Activated naive CD4-positive, alpha-beta T cell treated with anti-CD3 and anti-CD28 coated beads, Interleukin-2, amount 50 U/mL, for 72 hours (primary cell): ENCODE measurements around the gene LPIN3. TPM values are rescaled to one million over a fixed set of nuclear protein-coding genes. Genes with fewer than 3 reads are reported as not detected.
"Not testable (repeated sequence)": the region's sequence is repeated elsewhere in the genome, so short reads cannot be mapped to it uniquely, and the experiment has no call there.

ENCODE experiments used
- ATAC-seq, 2 donors: fragments of 150-1000 bp; cut with Tn5 transposase; 2 replicates each; pipeline ENCODE4 v1.10.0; 2021; ENCODE audit warnings: mild to moderate bottlenecking in 2 of 2, moderate library complexity in 2 of 2
- DNase-seq, 2 donors: peaks; one replicate each; pipeline ENCODE4 v3.0.0; 2021 to 2022; ENCODE audit warnings: low spot score in 2 of 2
- H3K27ac Mint-ChIP-seq, 2 donors: one replicate each; pipeline ENCODE4 v1.8.0; 2022; ENCODE audit warnings: mild to moderate bottlenecking in 2 of 2, mixed read lengths in 2 of 2
- H3K36me3 Mint-ChIP-seq, 2 donors: one replicate each; pipeline ENCODE4 v1.8.0; 2022; ENCODE audit warnings: mixed read lengths in 2 of 2
- H3K9me3 Mint-ChIP-seq, 2 donors: one replicate each; pipeline ENCODE4 v1.8.0; 2022; ENCODE audit warnings: mixed read lengths in 2 of 2
- total RNA-seq, 2 donors: library from RNA; stranded (reverse); gene quantifications; one replicate each; pipeline ENCODE4 v1.2.3, GENCODE V29; 2022

LPIN3 gene, protein sequence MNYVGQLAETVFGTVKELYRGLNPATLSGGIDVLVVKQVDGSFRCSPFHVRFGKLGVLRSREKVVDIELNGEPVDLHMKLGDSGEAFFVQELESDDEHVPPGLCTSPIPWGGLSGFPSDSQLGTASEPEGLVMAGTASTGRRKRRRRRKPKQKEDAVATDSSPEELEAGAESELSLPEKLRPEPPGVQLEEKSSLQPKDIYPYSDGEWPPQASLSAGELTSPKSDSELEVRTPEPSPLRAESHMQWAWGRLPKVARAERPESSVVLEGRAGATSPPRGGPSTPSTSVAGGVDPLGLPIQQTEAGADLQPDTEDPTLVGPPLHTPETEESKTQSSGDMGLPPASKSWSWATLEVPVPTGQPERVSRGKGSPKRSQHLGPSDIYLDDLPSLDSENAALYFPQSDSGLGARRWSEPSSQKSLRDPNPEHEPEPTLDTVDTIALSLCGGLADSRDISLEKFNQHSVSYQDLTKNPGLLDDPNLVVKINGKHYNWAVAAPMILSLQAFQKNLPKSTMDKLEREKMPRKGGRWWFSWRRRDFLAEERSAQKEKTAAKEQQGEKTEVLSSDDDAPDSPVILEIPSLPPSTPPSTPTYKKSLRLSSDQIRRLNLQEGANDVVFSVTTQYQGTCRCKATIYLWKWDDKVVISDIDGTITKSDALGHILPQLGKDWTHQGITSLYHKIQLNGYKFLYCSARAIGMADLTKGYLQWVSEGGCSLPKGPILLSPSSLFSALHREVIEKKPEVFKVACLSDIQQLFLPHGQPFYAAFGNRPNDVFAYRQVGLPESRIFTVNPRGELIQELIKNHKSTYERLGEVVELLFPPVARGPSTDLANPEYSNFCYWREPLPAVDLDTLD
- total RNA-seq: 1 to 10 TPM; 4.4 to 5.1 TPM

GRCh38 chr20:41340327-41341055 is at the start of gene LPIN3:
LPIN3 (plus strand) TSS chr20:41340821; CDS start chr20:41345804, 4,983 bp downstream.
- H3K27ac Mint-ChIP-seq: peak within 1 kb of the TSS; percentile 37 to 88
- DNase-seq: peak; percentile 66 to 72
- peak; percentile 87 to 90 for ATAC-seq
- no peaks in the 10 kb centered on the region for H3K36me3 Mint-ChIP-seq
- H3K9me3 Mint-ChIP-seq: no peaks in the 10 kb centered on the region

DNA sequence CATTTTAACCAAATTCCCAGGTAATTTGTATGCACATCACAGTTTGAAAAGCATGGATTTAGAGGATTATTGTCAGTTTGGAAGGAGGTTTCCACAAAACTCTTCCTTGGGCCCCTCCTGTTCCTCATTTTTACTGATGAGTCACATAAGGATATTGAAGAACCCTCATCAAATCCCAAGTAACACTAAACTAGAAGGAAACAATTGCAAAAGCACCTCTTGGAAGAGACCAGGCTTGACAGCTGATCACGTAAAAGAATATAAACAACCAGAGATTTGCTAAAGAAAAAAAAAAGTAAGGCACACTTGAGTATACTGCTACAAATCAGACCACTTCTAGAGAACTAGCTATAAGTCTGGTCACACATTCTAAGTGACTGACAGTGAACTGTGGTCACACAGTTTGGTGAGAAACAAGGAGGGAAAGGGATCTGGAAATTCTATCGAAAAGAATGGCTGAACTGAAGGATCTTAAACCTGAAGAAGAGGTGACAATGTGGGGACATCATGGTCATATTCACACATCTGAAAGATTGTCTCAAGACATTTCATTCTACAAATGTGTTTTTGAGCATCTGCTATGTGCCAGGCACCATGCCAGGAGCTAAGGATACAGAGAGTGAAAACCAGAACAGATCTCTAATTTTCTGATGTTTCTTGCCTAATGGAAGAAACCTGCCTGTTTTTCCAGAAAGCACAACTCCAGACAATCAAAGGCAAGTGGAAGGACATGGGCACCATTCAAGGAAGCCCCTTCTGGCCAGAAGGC is 47.2 kb upstream of the LPIN3 start:
- DNase-seq (no peak), ATAC-seq (no peak)
- Mint-ChIP-seq H3K9me3 (peaks cover 0 to 3% of the 10 kb centered on the region in 2 donors), H3K36me3 (no peaks in the 10 kb centered on the region), H3K27ac (no peak overlapping the region)

GRCh38 chr20:41299899-41300298 is 40.7 kb upstream of the LPIN3 start:
- ATAC-seq: no peak
- H3K36me3 Mint-ChIP-seq: no peaks in the 10 kb centered on the region
- DNase-seq: no peak
- H3K27ac Mint-ChIP-seq: no peak overlapping the region
- peaks cover 0 to 3% of the 10 kb centered on the region in 2 donors for H3K9me3 Mint-ChIP-seq

DNA sequence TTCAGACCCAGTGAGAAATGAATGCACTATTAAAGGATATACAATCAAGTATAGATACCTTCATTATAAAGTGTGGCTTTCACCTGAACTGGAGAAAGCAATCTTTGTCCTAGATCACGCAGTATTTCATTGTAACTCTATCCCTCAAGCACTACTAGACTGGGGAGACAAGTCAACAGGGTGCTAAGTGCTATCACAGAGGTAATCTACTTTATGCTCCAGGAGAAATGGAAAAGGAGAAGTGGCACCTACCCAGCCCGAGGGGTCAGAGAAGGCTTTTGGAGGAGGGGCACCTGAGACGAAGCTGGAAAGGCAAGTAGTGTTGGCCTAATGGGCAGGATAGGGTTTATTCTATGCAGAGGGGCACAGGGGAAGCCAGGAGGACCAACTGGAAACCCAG is 40.2 kb upstream of the LPIN3 start:
- no peak for DNase-seq
- peak overlapping the region in 1 of 2 donors; percentile 25 for H3K27ac Mint-ChIP-seq
- no peak for ATAC-seq
- H3K36me3 Mint-ChIP-seq: no peaks in the 10 kb centered on the region
- H3K9me3 Mint-ChIP-seq: peaks cover 0 to 3% of the 10 kb centered on the region in 2 donors

- DNase-seq (no peak), ATAC-seq (no peak)
- no peak overlapping the region for H3K27ac Mint-ChIP-seq
- peaks cover 0 to 3% of the 10 kb centered on the region in 2 donors for H3K9me3 Mint-ChIP-seq
- no peaks in the 10 kb centered on the region for H3K36me3 Mint-ChIP-seq
Measured at GRCh38 chr20:41300886-41301285, 39.7 kb upstream of the LPIN3 start.

DNA sequence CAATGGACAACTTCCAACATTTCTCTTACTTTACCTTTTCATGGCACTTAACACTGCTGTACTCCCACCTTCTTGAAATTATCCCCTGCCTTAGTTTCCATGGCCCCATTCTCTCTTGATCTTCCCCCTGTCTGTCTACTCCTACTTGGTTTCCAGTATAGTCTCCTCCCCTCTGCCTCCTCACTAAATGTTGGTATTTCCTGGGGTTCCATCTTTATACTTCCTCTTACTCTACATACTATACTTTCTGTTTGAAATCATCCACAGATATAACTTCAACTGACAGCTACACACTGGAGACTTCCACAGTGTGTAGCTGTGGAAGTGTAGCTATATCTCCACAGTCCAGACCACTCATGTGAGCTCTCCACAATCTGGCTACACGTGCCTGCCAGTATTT is 36.6 kb upstream of the LPIN3 start:
- ATAC-seq: no peak
- no peak for DNase-seq
- H3K27ac Mint-ChIP-seq: no peak overlapping the region
- H3K36me3 Mint-ChIP-seq: no peaks in the 10 kb centered on the region
- H3K9me3 Mint-ChIP-seq: no peaks in the 10 kb centered on the region

- H3K9me3 Mint-ChIP-seq: no peaks in the 10 kb centered on the region
- H3K36me3 Mint-ChIP-seq: peaks cover 0 to under 1% of the 10 kb centered on the region in 2 donors
- no peak for ATAC-seq
- DNase-seq: no peak
- H3K27ac Mint-ChIP-seq: no peak overlapping the region
Measured at GRCh38 chr20:41304424-41305079, 36.1 kb upstream of the LPIN3 start.

- DNase-seq (no peak), ATAC-seq (no peak)
- H3K27ac Mint-ChIP-seq: no peak overlapping the region
- peaks cover 0 to 4% of the 10 kb centered on the region in 2 donors for H3K36me3 Mint-ChIP-seq
- no peaks in the 10 kb centered on the region for H3K9me3 Mint-ChIP-seq
Measured at GRCh38 chr20:41306061-41306727, 34.4 kb upstream of the LPIN3 start.

- Mint-ChIP-seq H3K9me3 (no peaks in the 10 kb centered on the region), H3K27ac (no peak overlapping the region), H3K36me3 (peaks cover 0 to 4% of the 10 kb centered on the region in 2 donors)
- ATAC-seq (no peak), DNase-seq (no peak)
Measured at GRCh38 chr20:41307021-41307420, 33.6 kb upstream of the LPIN3 start.

DNA sequence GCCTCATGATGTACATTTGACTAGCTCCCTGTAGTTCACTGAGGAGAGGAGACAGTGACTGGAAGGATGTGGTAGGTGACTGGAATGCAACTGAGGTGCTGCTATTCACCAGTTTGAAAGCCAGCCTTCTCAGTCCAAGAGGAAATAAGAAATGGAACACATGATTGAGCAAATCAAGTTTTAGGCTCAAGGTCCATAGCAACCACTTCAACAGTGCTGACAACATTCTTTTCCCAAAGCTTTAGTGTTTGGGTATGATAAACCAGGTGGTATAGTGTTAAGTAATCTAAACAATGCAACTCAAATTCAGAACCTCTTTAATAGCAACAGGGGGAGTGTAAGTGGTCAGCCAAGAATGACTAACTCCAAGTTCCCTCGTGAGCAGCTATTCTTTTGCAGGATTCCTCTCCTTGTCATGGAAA is 32.3 kb upstream of the LPIN3 start:
- Mint-ChIP-seq H3K9me3 (no peaks in the 10 kb centered on the region), H3K27ac (no peak overlapping the region), H3K36me3 (peaks cover 0 to 4% of the 10 kb centered on the region in 2 donors)
- no peak for DNase-seq
- ATAC-seq: peak; percentile 28 to 56

DNA sequence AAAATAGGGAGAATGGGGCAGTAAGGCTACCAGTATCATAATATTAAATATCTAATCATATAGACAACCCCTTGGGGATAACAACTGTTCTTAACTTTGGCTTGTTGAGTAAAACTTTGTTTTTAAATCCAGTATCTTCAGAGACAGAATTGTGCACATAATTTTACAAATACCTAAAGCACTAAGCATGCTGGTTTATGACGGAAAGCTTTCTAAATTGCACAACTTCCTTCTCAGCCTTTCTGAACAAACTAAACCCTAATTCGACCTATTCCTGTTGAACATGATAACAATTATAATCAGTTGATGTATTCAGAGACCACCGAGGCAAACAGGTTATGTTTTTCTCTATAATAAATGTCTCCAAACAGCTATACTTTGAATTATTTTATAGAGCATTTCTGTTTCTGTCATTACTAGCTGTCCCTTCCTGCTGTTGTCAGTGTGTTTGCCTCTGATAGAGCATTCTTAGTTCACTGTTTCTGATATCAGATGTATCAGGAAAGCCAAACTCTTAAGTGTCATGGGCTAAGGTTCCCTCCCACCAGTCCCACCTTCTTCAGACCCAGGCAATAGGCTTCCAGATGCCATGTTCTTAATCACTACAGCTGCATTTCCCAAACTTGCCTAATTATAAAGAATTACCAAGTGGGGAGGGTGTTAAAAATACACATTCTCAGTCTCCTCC is 31.8 kb upstream of the LPIN3 start:
- Mint-ChIP-seq H3K27ac (no peak overlapping the region), H3K36me3 (peaks cover 0 to 4% of the 10 kb centered on the region in 2 donors)

GRCh38 chr20:41309817-41310216 is 30.8 kb upstream of the LPIN3 start:
- ATAC-seq (no peak), DNase-seq (no peak)
- Mint-ChIP-seq H3K36me3 (peaks cover 0 to 4% of the 10 kb centered on the region in 2 donors), H3K27ac (no peak overlapping the region), H3K9me3 (no peaks in the 10 kb centered on the region)

More for the DNA sequence above, 31.8 kb upstream of the LPIN3 start:
- DNase-seq: no peak
- no peak for ATAC-seq
- H3K9me3 Mint-ChIP-seq: no peaks in the 10 kb centered on the region

DNA sequence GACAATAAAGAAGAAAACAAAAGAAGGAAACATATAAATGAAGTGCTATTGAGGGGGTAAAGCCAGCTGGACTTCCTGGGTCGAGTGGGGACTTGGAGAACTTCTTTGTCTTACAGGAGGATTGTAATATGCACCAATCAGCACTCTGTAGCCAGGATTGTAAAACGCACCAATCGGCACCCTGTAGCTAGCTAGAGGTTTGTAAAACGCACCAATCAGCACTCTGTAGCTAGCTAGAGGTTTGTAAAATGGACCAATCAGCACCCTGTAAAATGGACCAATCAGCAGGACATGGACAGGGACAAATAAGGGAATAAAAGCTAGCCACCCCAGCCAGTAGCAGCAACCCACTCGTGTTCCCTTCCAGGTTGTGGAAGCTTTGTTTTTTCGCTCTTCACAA is 28.6 kb upstream of the LPIN3 start:
- not testable (repeated sequence) for H3K27ac Mint-ChIP-seq, ATAC-seq, DNase-seq, H3K9me3 Mint-ChIP-seq, H3K36me3 Mint-ChIP-seq

DNA sequence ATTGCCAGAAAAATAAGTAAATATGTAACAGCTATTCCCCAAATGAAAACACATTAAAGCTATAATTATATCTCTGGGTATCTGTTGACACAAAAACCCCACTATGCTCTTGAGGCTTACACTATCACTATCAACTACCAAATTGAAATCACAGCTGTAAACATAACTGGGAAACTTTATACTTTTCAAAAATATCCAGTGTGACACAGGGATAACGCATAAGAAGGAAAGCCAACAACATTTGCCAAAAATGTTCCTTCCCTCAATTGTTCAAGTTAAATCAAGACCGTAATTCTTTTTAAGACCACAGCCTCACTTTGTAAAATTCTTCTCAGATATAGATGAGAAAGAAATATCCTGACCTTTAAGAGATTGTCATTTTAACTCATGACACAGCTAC is 26.2 kb upstream of the LPIN3 start:
- Mint-ChIP-seq H3K36me3 (peaks cover 0 to 8% of the 10 kb centered on the region in 2 donors), H3K9me3 (no peaks in the 10 kb centered on the region), H3K27ac (no peak overlapping the region)
- no peak for ATAC-seq
- DNase-seq: no peak

DNA sequence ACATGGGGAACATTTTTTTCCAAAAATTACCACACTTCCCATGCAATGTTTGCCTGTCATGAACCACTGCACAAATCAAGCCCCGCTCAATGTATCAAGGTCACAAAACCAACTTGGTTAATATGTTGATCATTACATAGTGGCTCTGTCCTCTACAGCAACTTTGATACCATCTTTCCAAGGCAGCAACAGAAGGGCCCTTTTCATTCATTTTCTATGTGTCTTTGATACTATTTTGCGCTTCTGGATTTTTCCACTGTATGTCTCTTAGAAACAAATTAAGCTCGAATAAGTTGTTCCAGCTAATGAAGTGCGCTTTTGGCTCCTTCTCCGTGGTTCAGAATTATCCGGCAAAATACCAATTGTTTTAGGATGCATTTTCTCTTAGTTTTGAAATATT is 24.6 kb upstream of the LPIN3 start:
- Mint-ChIP-seq H3K36me3 (peaks cover 0 to 4% of the 10 kb centered on the region in 2 donors), H3K27ac (peak overlapping the region in 1 of 2 donors; percentile 88), H3K9me3 (no peaks in the 10 kb centered on the region)
- ATAC-seq (no peak), DNase-seq (no peak)
